ENCODE measurements around the gene SFRP5. TPM values are rescaled to one million over a fixed set of nuclear protein-coding genes. Genes with fewer than 3 reads are reported as not detected.

Gene SFRP5
- total RNA-seq, 1 experiment from 2014 or later, result not detected

GRCh38 chr10:97717627-97718026 lies 54.2 kb downstream of the SFRP5 start:
- no peaks in the 10 kb centered on the region for H3K27me3 ChIP-seq (ENCODE audit: insufficient read depth, low read length)
- no peaks in the 10 kb centered on the region for H4K20me1 ChIP-seq (ENCODE audit: insufficient read depth)
- ATAC-seq (no peak), DNase-seq (ENCODE audit: low read depth, low spot score) (no peak)
- H3K36me3 ChIP-seq (ENCODE audit: control insufficient read depth in 1 of 2, insufficient read depth in 2 of 2, low read length in 2 of 2), result peaks cover 0 to 12% of the 10 kb centered on the region in 2 experiments; a peak in 2 of 4 replicates
- no TSS peak for BruUV-seq (replicated peaks)
- intact Hi-C loops (cut with micrococcal nuclease), result no loop called here
- ChIA-PET CTCF (interaction anchor here (1.1 to 1.8 kb wide), 3 partner anchors 8 to 183 kb away, joined by 3 to 10 read pairs (median 3); no protein-coding TSS in a partner anchor), POLR2A (no interaction called here), RAD21 (ENCODE audit: low non-redundant PET in 1 of 2, low total read pairs in 2 of 2, uncharacterized antibody in 2 of 2, unreplicated experiment in 2 of 2) (no interaction called here)
- peak overlapping the region; percentile 75 for H3K4me2 ChIP-seq (ENCODE audit: low read length)
- H3K27ac ChIP-seq (ENCODE audit: low read depth, low read length), result peak overlapping the region; percentile 77; the same call in 1 of the 2 replicates
- H3K9ac ChIP-seq (ENCODE audit: low read length), result no peak overlapping the region
- no peak overlapping the region for H3K4me3 ChIP-seq (replicated peaks in 1 of 2; ENCODE audit: low read depth in 1 of 2, low read length in 2 of 2)
- no peak overlapping the region for H2AFZ ChIP-seq (ENCODE audit: low read depth, low read length, poor library complexity, severe bottlenecking)
- no peaks in the 10 kb centered on the region for H3K9me3 ChIP-seq (ENCODE audit: control insufficient read depth in 1 of 2, insufficient read depth in 1 of 2, low read depth in 1 of 2, low read length in 2 of 2)
- peaks cover 26% of the 10 kb centered on the region; the same call in 1 of the 2 replicates for H3K79me2 ChIP-seq (ENCODE audit: insufficient read depth, low read length)
- H3K4me1 ChIP-seq (ENCODE audit: control insufficient read depth in 1 of 2, insufficient read depth in 2 of 2, low read length in 2 of 2), result peaks cover 37 to 51% of the 10 kb centered on the region in 2 experiments
- TF ChIP-seq CEBPB (IDR thresholded peaks at IDR 0.05; ENCODE audit: low read depth) (no peak), SRF (IDR thresholded peaks at IDR 0.05; ENCODE audit: low read depth) (no peak), TCF7L2 (IDR thresholded peaks at IDR 0.05; ENCODE audit: borderline replicate concordance, extremely low read depth, insufficient read depth, insufficient read length) (no peak), ZBTB33 (IDR thresholded peaks at IDR 0.05; ENCODE audit: extremely low read depth, insufficient replicate concordance, low read length) (no peak)
- H3K9me2 ChIP-seq (ENCODE audit: insufficient read depth), result no peaks in the 10 kb centered on the region

Other genes starting within 250 kb of the SFRP5 start
- gene ANKRD2, start 199.2 kb downstream of the SFRP5 start, total RNA-seq (2021; ENCODE audit: unreplicated experiment), result 0.15 TPM
- gene HOGA1, start 187.6 kb downstream of the SFRP5 start, total RNA-seq (2021; ENCODE audit: unreplicated experiment), result 1.6 TPM
- gene C10orf62, start 182.3 kb downstream of the SFRP5 start, total RNA-seq (2021; ENCODE audit: unreplicated experiment), result 0.32 TPM
- gene MORN4, start 138.5 kb downstream of the SFRP5 start, total RNA-seq (2021; ENCODE audit: unreplicated experiment), result 8.0 TPM
- gene PI4K2A, start 131.3 kb downstream of the SFRP5 start, total RNA-seq (2021; ENCODE audit: unreplicated experiment), result 20.0 TPM
- gene AVPI1, start 84.8 kb downstream of the SFRP5 start, total RNA-seq (2021; ENCODE audit: unreplicated experiment), result 26.7 TPM
- 36.1 TPM for gene MARVELD1, start 58.3 kb downstream of the SFRP5 start, total RNA-seq (2021; ENCODE audit: unreplicated experiment)
- 28.4 TPM for gene ZFYVE27, start 34.9 kb downstream of the SFRP5 start, total RNA-seq (2021; ENCODE audit: unreplicated experiment)
- gene GOLGA7B, start 77.8 kb upstream of the SFRP5 start, total RNA-seq (2021; ENCODE audit: unreplicated experiment), result 1.0 TPM

All from HCT116 (cell line).